Stimulated activated CD8-positive, alpha-beta memory T cell treated with anti-CD3 and anti-CD28 coated beads, Interleukin-4, amount 100 ng/mL, for 24 hours (primary cell): ENCODE results near the gene AP2A2.

Experiments
- DNase-seq: peaks from one replicate; pipeline ENCODE4 v3.0.0-alpha.2; 2020; ENCODE audit warnings: low read depth

The AP2A2 gene

GRCh38 chr11:1059759-1060158, 134.1 kb downstream of the AP2A2 start:
- DNase-seq, result no peak

- no peak for DNase-seq
Observed at GRCh38 chr11:1060410-1060809, 134.7 kb downstream of the AP2A2 start.

- DNase-seq, result no peak
Observed at GRCh38 chr11:1060852-1061616, 135.4 kb downstream of the AP2A2 start.
